Regular cardiac myocyte (primary cell): Measurements from ENCODE around the gene SLC22A15. TPM values are rescaled to one million over a fixed set of nuclear protein-coding genes. Genes with fewer than 3 reads are reported as not detected.

Source experiments
- total RNA-seq: library from RNA; depleted of rRNA; stranded (reverse); fragments of >200 nt; gene quantifications from 2 replicates; pipeline ENCODE4 v1.2.3, GENCODE V29; 2014

Gene SLC22A15
- total RNA-seq = 1.3 and 10.1 TPM in 2 replicates

DNA sequence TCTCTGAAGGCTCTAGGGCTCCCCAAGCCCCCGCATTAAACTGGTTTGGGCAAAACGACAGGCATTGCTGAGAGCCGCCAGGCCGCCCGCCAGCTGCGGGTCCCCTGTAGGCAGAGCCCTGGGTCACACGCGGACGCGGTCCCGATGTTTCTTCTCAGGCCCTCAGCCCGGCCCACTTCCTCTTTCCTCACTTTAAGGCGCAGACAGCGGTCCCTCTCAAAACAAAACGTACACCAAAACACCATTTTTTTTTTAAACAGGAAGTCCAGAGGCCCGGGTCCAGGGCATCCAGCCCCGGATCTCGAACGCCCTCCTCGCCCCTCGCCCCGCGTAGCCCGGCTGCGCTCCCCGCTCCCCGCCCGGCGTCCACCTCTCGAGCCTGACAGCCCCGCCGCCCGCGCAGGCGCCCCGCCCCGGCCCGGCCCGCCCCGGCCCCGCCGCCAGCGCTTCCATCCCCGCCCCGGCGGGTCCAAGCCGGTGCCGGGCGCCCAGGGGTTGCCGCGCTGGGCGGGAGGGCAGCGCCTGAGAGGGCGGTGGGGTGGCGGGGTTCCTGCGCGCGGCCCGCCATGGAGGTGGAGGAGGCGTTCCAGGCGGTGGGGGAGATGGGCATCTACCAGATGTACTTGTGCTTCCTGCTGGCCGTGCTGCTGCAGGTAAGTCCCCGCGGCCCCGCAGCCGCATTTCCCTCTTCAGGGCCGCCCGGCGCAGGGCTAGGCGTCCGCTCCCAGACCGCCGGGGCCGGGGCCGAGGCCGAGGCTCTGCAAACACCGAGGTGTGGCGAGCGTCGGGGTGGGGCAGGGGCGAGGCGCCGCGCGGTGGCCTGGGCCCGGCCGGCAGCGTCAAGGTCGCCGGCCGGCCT lies at the start of gene SLC22A15:
Gene SLC22A15, plus strand, starts transcription at position 452 of the 859 bp plus-strand sequence. Its CDS starts 115 bp downstream, at position 567.

DNA sequence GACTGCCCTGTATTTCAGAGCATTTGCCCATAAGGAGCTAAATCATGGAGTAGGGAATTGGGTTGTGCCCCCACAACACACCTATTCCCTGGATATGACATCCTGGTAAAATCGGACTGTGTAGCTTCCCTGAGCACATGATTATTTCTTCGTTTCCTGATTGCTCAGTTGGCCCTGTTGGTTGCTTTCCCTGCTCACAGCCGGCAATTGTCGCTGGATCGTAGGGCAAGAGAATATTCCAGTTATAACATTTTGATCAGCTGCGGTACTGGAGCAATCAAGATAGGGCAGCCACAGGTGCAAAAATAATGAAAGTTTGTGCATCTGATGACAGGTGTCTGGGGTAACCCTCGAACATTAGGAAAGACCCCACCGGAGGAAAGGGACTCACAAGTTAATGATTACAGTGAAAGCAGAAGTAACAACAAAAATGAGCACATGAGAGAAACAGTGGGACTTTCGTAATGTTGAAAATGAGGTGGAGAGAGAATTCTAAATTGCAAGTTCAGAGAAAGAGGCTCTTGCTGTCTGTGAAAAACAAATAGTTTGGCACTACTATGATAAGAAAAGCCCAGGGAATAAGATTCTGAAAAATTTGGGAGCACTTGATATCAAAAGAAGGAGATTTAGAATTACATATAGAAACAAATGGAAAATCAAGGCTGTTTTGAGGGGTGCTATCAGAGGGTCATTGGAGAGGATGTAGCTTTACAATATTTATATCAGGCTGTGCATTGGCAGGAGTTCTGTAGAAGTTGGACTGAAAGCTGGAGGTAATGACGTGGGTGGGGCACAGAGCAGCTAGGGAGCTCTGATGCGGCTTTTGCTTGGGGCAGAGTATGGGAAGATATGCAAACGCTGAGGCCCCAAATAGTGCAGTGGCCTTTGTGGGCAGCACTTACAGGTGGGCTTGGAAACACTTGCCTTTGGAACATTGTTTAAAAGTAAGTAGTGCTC lies 134.5 kb downstream of the SLC22A15 start, which contains the start of gene MAB21L3:
Gene MAB21L3, plus strand, starts transcription at position 833 of the 957 bp plus-strand sequence. CDS start 1,217 bp downstream, outside the sequence.

Other genes starting within 250 kb of the SLC22A15 start
- under 0.01 and 1.4 TPM in 2 replicates for gene CASQ2, start 207.8 kb upstream of the SLC22A15 start, total RNA-seq
- gene NHLH2, start 135.4 kb upstream of the SLC22A15 start, total RNA-seq = under 0.01 TPM in 1 of 2 replicates, not detected in the other
- under 0.01 and 0.28 TPM in 2 replicates for gene MAB21L3, start 134.9 kb downstream of the SLC22A15 start, total RNA-seq